Fibroblast of skin of back (primary cell): Measurements from ENCODE around the gene EAPP.
"Not testable (repeated sequence)": the region's sequence is repeated elsewhere in the genome, so short reads cannot be mapped to it uniquely, and the experiment has no call there.

Experiments
- DNase-seq: peaks from one replicate; pipeline ENCODE4 v3.0.0-alpha.2; 2013

The EAPP gene

GRCh38 chr14:34482463-34482862 lies 57.0 kb downstream of the EAPP start:
- no peak for DNase-seq

GRCh38 chr14:34479694-34480093 lies 59.8 kb downstream of the EAPP start:
- DNase-seq: no peak

GRCh38 chr14:34478261-34478660 lies 61.2 kb downstream of the EAPP start:
- DNase-seq: no peak

DNA sequence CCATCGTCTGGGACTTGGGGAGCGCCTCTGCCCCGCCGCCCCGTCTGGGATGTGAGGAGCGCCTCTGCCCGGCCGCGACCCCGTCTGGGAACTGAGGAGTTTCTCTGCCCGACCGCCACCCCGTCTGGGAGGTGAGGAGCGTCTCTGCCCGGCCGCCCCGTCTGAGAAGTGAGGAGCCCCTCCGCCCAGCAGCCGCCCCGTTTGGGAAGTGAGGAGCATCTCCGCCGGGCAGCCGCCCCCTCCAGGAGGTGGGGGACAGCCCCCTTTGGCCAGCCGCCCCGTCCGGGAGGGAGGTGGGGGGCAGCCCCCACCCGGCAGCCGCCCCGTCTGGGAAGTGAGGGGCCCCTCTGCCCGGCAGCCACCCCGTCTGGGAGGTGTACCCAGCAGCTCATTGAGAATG lies 63.5 kb downstream of the EAPP start:
- DNase-seq: not testable (repeated sequence)

DNA sequence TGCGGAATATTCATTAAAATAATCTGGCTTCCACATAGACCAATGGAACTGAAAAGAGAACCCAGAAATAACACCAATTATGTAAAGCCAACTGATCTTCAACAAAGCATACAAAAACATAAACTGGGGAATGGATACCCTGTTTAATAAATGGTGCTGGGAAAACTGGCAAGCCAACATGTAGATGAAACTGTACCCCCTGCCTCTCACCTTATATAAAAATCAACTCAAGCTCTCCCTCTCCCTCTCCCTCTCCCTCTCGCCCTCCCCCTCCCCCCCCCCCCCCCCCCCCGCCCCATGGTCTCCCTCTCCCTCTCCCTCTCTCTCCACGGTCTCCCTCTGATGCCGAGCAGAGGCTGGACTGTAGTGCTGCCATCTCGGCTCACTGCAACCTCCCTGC lies 64.3 kb downstream of the EAPP start:
- DNase-seq: no peak

DNA sequence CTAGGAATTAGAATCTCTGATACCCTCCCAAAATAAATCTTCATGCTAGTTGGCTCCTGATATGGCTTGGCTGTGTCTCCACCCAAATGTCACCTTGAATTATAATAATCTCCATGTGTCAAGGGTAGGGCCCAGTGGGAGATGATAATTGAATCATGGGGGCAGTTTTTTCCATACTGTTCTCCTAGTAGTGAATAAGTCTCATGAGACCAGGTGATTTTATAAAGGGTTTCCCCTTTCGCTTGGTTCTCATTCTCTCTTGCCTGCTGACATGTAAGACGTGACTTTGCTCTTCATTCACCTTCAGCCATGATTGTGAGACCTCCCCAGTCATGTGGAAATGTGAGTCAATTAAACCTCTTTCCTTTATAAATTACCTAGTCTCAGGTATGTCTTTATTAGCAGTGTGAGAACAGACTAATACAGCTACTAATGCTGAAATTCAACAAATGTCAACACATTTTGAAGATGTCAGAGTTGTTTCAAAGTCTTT lies 65.3 kb downstream of the EAPP start:
- DNase-seq: no peak

- no peak for DNase-seq
Measured at GRCh38 chr14:34472706-34473279, 66.7 kb downstream of the EAPP start.

DNA sequence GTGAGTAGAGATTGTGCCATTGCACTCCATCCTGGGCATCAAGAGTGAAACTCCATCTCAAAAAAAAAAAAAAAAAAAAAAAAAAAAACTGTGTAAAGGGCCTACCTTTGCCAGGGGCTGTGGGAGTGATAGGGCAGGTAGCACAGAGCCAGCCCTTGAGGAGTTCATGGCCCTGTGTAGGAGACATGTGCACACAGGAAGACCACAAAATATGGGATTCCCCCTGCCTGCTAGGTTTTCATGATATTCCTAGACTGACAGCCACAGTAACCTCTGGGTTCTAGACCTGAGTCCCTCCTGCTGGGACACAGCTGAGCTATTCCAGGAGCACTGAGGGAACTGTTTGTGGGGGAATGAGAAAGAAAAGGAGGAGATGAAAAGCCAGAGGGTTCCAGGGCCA lies 69.2 kb downstream of the EAPP start:
- no peak for DNase-seq

DNA sequence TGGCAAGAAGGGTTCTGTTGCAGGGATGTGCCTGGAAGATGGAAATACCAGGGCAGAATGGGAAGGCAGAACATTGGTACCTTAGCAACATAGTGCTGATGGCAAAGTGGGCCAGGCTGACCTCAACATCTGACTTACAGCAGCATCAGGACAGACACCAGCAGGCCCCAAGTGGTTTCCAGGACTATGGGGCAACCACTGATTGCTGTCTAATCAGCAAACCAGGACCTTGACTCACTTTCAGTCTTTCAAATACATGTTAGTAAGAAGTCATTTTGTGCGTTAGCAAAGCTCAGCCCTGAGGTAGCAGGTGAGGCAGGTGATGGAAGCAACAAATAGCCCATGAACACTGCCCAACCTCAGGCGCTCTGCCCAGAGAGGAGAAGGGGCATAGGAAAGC lies 72.8 kb downstream of the EAPP start:
- DNase-seq: no peak
